H9 (cell line): ENCODE measurements around the gene ZNF837. TPM values are rescaled to one million over a fixed set of nuclear protein-coding genes. Genes with fewer than 3 reads are reported as not detected.
"Not testable (repeated sequence)": the region's sequence is repeated elsewhere in the genome, so short reads cannot be mapped to it uniquely, and the experiment has no call there.

Experiments
- DNase-seq: peaks from one replicate; pipeline ENCODE4 v3.0.0-alpha.2; 2017
- H2AFZ ChIP-seq: one replicate; pipeline ENCODE4 v1.6.1; 2013; ENCODE audit warnings: mild to moderate bottlenecking, low read length, control low read depth, moderate library complexity
- H2AK5ac ChIP-seq: 2 replicates; pipeline ENCODE4 v1.6.1; 2013; ENCODE audit warnings: low read length, control low read depth, mixed read lengths; ENCODE audit not compliant: insufficient read length
- H2BK120ac ChIP-seq: one replicate; pipeline ENCODE4 v1.6.1; 2013; ENCODE audit warnings: low read depth, mild to moderate bottlenecking, low read length, control low read depth, inconsistent platforms; ENCODE audit not compliant: poor library complexity, severe bottlenecking
- H2BK12ac ChIP-seq: 2 replicates; pipeline ENCODE4 v1.6.1; 2013; ENCODE audit warnings: low read length, control low read depth, mixed read lengths, low read depth; ENCODE audit not compliant: insufficient read length
- H2BK15ac ChIP-seq: 2 replicates; pipeline ENCODE4 v1.6.1; 2013; ENCODE audit warnings: low read depth, low read length, control low read depth
- H2BK20ac ChIP-seq: one replicate; pipeline ENCODE4 v1.6.1; 2013; ENCODE audit warnings: low read depth, mild to moderate bottlenecking, low read length, control low read depth, inconsistent platforms; ENCODE audit not compliant: poor library complexity, severe bottlenecking
- H2BK5ac ChIP-seq: 2 replicates; pipeline ENCODE4 v1.6.1; 2013; ENCODE audit warnings: low read length, control low read depth, mixed read lengths; ENCODE audit not compliant: insufficient read length
- H3K14ac ChIP-seq: 2 replicates; pipeline ENCODE4 v1.6.1; 2013; ENCODE audit warnings: low read length, control low read depth; ENCODE audit not compliant: insufficient read depth
- H3K18ac ChIP-seq: 2 replicates; pipeline ENCODE4 v1.6.1; 2013; ENCODE audit warnings: low read depth, mild to moderate bottlenecking, mixed read lengths, low read length, control low read depth; ENCODE audit not compliant: insufficient read length
- H3K23ac ChIP-seq: 2 replicates; pipeline ENCODE4 v1.6.1; 2013; ENCODE audit warnings: low read length, control low read depth, mixed read lengths, low read depth; ENCODE audit not compliant: insufficient read length
- H3K23me2 ChIP-seq: 2 replicates; pipeline ENCODE4 v1.6.1; 2013; ENCODE audit warnings: low read depth, mild to moderate bottlenecking, mixed read lengths, low read length, control low read depth; ENCODE audit not compliant: insufficient read length, poor library complexity, severe bottlenecking
- H3K27ac ChIP-seq: 2 replicates; pipeline ENCODE4 v1.5.1; 2013; ENCODE audit warnings: low read length, control low read depth, mixed read lengths, low read depth; ENCODE audit not compliant: insufficient read length
- H3K27me3 ChIP-seq: 2 replicates; pipeline ENCODE4 v1.6.1; 2013; ENCODE audit warnings: low read length, control low read depth, inconsistent platforms; ENCODE audit not compliant: insufficient read depth
- H3K4ac ChIP-seq: 2 replicates; pipeline ENCODE4 v1.6.1; 2013; ENCODE audit warnings: low read depth, mild to moderate bottlenecking, control low read depth, inconsistent platforms, low read length, moderate library complexity
- H3K4me1 ChIP-seq: 2 replicates; pipeline ENCODE4 v1.6.1; 2013; ENCODE audit warnings: low read length, control low read depth, inconsistent platforms; ENCODE audit not compliant: insufficient read depth
- H3K4me2 ChIP-seq: 2 replicates; pipeline ENCODE4 v1.6.1; 2013; ENCODE audit warnings: low read length, control low read depth, mixed read lengths; ENCODE audit not compliant: insufficient read length, insufficient read depth
- H3K56ac ChIP-seq: 2 replicates; pipeline ENCODE4 v1.6.1; 2013; ENCODE audit warnings: low read depth, mild to moderate bottlenecking, mixed read lengths, low read length, control low read depth; ENCODE audit not compliant: insufficient read length
- H3K79me1 ChIP-seq: 2 replicates; pipeline ENCODE4 v1.6.1; 2013; ENCODE audit warnings: low read depth, mild to moderate bottlenecking, moderate library complexity, low read length, control low read depth, inconsistent platforms; ENCODE audit not compliant: insufficient read depth, poor library complexity, severe bottlenecking
- H3K79me2 ChIP-seq: 2 replicates; pipeline ENCODE4 v1.6.1; 2013; ENCODE audit warnings: low read length, control low read depth, inconsistent platforms; ENCODE audit not compliant: insufficient read depth
- H3K9ac ChIP-seq: 2 replicates; pipeline ENCODE4 v1.6.1; 2013; ENCODE audit warnings: low read length, control low read depth, mixed read lengths; ENCODE audit not compliant: insufficient read length; ENCODE audit errors: extremely low read depth
- H3K9me3 ChIP-seq: one replicate; pipeline ENCODE4 v1.6.1; 2013; ENCODE audit warnings: low read depth, low read length, inconsistent platforms; ENCODE audit not compliant: control insufficient read depth
- H3T11ph ChIP-seq: one replicate; pipeline ENCODE4 v1.6.1; 2013; ENCODE audit warnings: mild to moderate bottlenecking, low read length, control low read depth, inconsistent platforms
- H4K20me1 ChIP-seq: one replicate; pipeline ENCODE4 v1.6.1; 2013; ENCODE audit not compliant: control insufficient read depth, insufficient read length, insufficient read depth
- H4K5ac ChIP-seq: 2 replicates; pipeline ENCODE4 v1.6.1; 2013; ENCODE audit warnings: low read depth, mild to moderate bottlenecking, mixed read lengths, low read length, control low read depth; ENCODE audit not compliant: insufficient read length
- H4K8ac ChIP-seq: replicated peaks from 2 replicates; pipeline ENCODE4 v1.6.1; 2013; ENCODE audit warnings: low read length, control low read depth, mixed read lengths, low read depth; ENCODE audit not compliant: insufficient read length
- H4K91ac ChIP-seq: 2 replicates; pipeline ENCODE4 v1.6.1; 2013; ENCODE audit warnings: low read depth, mild to moderate bottlenecking, moderate library complexity, mixed read lengths, low read length, control low read depth; ENCODE audit not compliant: insufficient read length
- H3K27ac Mint-ChIP-seq, 3 experiments: 2 replicates in 2 of 3; 3 replicates in 1 of 3; pipeline ENCODE4 v1.8.0; 2020 to 2021; ENCODE audit warnings: mixed read lengths in 3 of 3, mild to moderate bottlenecking in 1 of 3, moderate library complexity in 1 of 3
- H3K27me3 Mint-ChIP-seq: 2 replicates; pipeline ENCODE4 v1.8.0; 2021; ENCODE audit warnings: low read depth, mild to moderate bottlenecking, moderate library complexity, mixed read lengths
- H3K36me3 Mint-ChIP-seq, 3 experiments: 2 replicates in 2 of 3; 3 replicates in 1 of 3; pipeline ENCODE4 v1.8.0; 2020 to 2021; ENCODE audit warnings: low read depth in 3 of 3, mixed read lengths in 3 of 3; ENCODE audit not compliant: insufficient read depth in 1 of 3
- H3K4me1 Mint-ChIP-seq, 2 experiments: 2 replicates each; pipeline ENCODE4 v1.8.0; 2020; ENCODE audit warnings: mixed read lengths in 2 of 2
- H3K4me3 Mint-ChIP-seq, 2 experiments: 2 replicates in 1 of 2; 3 replicates in 1 of 2; pipeline ENCODE4 v1.8.0; 2020 to 2021; ENCODE audit warnings: mild to moderate bottlenecking in 2 of 2, mixed read lengths in 2 of 2, moderate library complexity in 1 of 2
- H3K9me3 Mint-ChIP-seq, 2 experiments: 2 replicates in 1 of 2; 3 replicates in 1 of 2; pipeline ENCODE4 v1.8.0; 2020; ENCODE audit warnings: mild to moderate bottlenecking in 2 of 2, mixed read lengths in 2 of 2, moderate library complexity in 1 of 2
- CTCF ChIP-seq: fragments of 200-600 bp; sonication (generic); conservative IDR thresholded peaks from 3 replicates; pipeline ENCODE4 v1.8.0; 2021; ENCODE audit warnings: antibody characterized with exemption, mild to moderate bottlenecking
- WGBS: extraction: QIAGEN DNeasy Blood & Tissue Kit; methylation state at CpG from one replicate; pipeline ENCODE4 v1.1.7; 2013; ENCODE audit warnings: missing lambda C conversion rate, low lambda C conversion rate, mixed read lengths; ENCODE audit not compliant: insufficient read length; ENCODE audit errors: extremely low coverage; 5-methylcytosine and 5-hydroxymethylcytosine counted together
- total RNA-seq: library from RNA; stranded (reverse); gene quantifications from 2 replicates; pipeline ENCODE4 v1.2.1, GENCODE V29; 2021

The ZNF837 gene
- total RNA-seq, 1 experiment from 2014 or later = 3.4 TPM

- H2BK12ac ChIP-seq = no peak overlapping the region
- H3K79me2 ChIP-seq = no peaks in the 10 kb centered on the region
- H4K8ac ChIP-seq = no peak overlapping the region
- no peak overlapping the region for H2BK20ac ChIP-seq
- H3K27ac ChIP-seq = no peak overlapping the region
- H4K5ac ChIP-seq = no peak overlapping the region
- no peak overlapping the region for H3K18ac ChIP-seq
- H3K4me3 Mint-ChIP-seq = peak overlapping the region; percentile 82 to 86
- no peak for TF ChIP-seq CTCF
- H2BK5ac ChIP-seq = no peak overlapping the region
- no peak overlapping the region for H3K9ac ChIP-seq
- H3K4me1 ChIP-seq = peaks cover 3% of the 10 kb centered on the region; the same call in 1 of the 2 replicates
- H3K36me3 Mint-ChIP-seq = no peaks in the 10 kb centered on the region
- no peak overlapping the region for H3K14ac ChIP-seq
- H3K4me1 Mint-ChIP-seq = peaks cover 8 to 11% of the 10 kb centered on the region in 2 experiments
- no peaks in the 10 kb centered on the region for H3K79me1 ChIP-seq
- no peak overlapping the region for H3K23ac ChIP-seq
- no peaks in the 10 kb centered on the region for H3K9me3 ChIP-seq
- no peak overlapping the region for H2AFZ ChIP-seq
- DNase-seq = no peak
- no peak overlapping the region for H4K91ac ChIP-seq
- H3K4ac ChIP-seq = no peak overlapping the region
- H3K56ac ChIP-seq = no peak overlapping the region
- no peak overlapping the region for H3T11ph ChIP-seq
- no peak overlapping the region for H2AK5ac ChIP-seq
- H3K27me3 ChIP-seq = no peaks in the 10 kb centered on the region
- no CpG with 5 or more reads among the region's 6 CpGs for WGBS
- H3K27me3 Mint-ChIP-seq = no peaks in the 10 kb centered on the region
- H3K23me2 ChIP-seq = peaks cover 10% of the 10 kb centered on the region
- no peak overlapping the region for H3K27ac Mint-ChIP-seq
- H2BK15ac ChIP-seq = no peak overlapping the region
- no peak overlapping the region for H3K4me2 ChIP-seq
- H3K9me3 Mint-ChIP-seq = no peaks in the 10 kb centered on the region
- H2BK120ac ChIP-seq = no peak overlapping the region
- H4K20me1 ChIP-seq = no peaks in the 10 kb centered on the region
These were observed 1.6 kb downstream of the ZNF837 start for GRCh38 chr19:58379246-58379645.

- not testable (repeated sequence) for H3K4me1 ChIP-seq, H3K14ac ChIP-seq, H3K27ac Mint-ChIP-seq, H2BK5ac ChIP-seq, H3K23ac ChIP-seq, H3K27me3 Mint-ChIP-seq, H3K4me1 Mint-ChIP-seq, H2BK20ac ChIP-seq, H4K20me1 ChIP-seq, H3K56ac ChIP-seq, H3K79me2 ChIP-seq, H3K4me3 Mint-ChIP-seq, H3K36me3 Mint-ChIP-seq, H4K8ac ChIP-seq, H3K4ac ChIP-seq, H3K27ac ChIP-seq, H3K9me3 Mint-ChIP-seq, H3K9ac ChIP-seq, H3T11ph ChIP-seq, H3K4me2 ChIP-seq, H3K9me3 ChIP-seq, H2BK15ac ChIP-seq, H2BK12ac ChIP-seq, H4K91ac ChIP-seq, H4K5ac ChIP-seq, H3K79me1 ChIP-seq, H3K27me3 ChIP-seq, H3K18ac ChIP-seq, H2AFZ ChIP-seq, H2AK5ac ChIP-seq, H2BK120ac ChIP-seq, DNase-seq
- no CpG with 5 or more reads among the region's 7 CpGs for WGBS
- H3K23me2 ChIP-seq = peaks cover 10% of the 10 kb centered on the region
These were observed 4.1 kb downstream of the ZNF837 start for GRCh38 chr19:58376724-58377123.
